ENCODE measurements around the gene CDK5RAP3.
"Not testable (repeated sequence)": the region's sequence is repeated elsewhere in the genome, so short reads cannot be mapped to it uniquely, and the experiment has no call there.

Gene CDK5RAP3
- 0.66 to 12.3 (median 5.1) reads per million in 17 experiments for total RNA-seq

GRCh38 chr17:47970725-47971499 lies at the start of gene CDK5RAP3:
TSS of gene CDK5RAP3 (plus strand) at chr17:47971113. CDS start at chr17:47971147, 34 bp downstream.
- peak; percentile 100 for DNase-seq

DNA sequence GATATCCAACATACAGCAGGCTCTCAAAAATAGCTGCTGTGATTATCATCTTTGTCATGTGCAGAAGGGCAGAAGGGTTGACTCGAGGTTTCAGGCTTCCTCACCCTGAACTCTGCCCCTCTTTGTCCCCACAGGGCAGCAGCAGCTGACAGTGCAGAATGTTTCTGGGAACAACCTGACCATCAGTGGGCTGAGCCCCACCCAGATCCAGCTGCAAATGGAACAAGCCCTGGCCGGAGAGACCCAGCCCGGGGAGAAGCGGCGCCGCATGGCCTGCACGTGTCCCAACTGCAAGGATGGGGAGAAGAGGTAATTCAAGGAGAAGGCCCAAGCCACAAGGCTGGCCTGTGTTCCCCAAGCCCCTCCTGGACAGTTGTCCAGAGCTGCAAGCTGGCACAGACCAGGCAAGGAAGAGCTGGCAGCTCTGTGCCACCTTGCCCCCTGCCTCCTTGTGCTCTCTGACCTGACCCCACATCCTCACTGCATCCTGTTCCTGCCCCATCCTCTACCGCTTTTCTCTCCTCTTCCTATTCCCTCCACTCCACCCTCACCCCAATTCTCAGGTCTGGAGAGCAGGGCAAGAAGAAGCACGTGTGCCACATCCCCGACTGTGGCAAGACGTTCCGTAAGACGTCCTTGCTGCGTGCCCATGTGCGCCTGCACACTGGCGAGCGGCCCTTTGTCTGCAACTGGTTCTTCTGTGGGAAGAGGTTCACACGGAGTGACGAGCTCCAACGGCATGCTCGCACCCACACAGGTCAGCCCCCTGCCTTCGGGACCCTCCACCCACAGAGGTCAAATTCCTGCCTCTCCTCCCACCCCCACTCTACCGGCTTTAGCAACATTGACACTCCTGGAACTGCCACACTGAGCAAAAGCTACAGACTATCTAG lies 45.9 kb upstream of the CDK5RAP3 start:
- peak in 1 of 4 experiments; percentile 5 for DNase-seq

DNA sequence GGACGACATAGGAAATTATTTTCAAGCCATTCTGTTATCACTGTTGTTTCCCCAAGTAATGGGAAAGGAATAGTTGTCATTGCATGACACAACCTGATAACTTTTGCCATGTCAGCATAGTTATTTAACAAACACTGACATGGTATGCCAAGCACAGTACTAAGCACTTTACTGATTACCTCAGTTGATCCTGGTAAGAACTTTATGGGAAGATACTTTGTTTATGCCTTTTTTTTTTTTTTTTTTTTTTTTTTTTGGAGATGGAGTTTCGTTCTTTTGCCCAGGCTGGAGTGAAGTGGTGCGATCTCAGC lies 45.3 kb upstream of the CDK5RAP3 start:
- no peak for DNase-seq

GRCh38 chr17:47927821-47928400 lies 43.0 kb upstream of the CDK5RAP3 start:
- no peak for DNase-seq

DNA sequence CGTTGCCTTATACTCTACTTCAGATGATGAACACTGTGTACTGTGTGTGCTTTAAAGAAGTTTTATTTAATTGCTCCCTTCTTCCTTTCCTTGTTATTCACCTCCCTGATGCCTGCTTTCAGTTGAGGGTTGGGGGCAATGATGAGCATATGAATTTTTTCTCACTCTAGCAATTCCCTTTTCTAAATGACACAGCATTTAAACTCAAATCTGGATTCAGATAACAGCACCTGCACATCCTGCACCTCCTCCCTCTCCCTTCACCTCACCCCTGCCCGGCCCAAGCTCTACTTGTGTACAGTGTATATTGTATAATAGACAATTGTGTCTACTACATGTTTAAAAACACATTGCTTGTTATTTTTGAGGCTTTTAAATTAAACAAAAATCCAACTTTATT lies 42.5 kb upstream of the CDK5RAP3 start:
- DNase-seq: no peak

- DNase-seq: no peak
Observed at GRCh38 chr17:47929218-47930000, 41.5 kb upstream of the CDK5RAP3 start.

DNA sequence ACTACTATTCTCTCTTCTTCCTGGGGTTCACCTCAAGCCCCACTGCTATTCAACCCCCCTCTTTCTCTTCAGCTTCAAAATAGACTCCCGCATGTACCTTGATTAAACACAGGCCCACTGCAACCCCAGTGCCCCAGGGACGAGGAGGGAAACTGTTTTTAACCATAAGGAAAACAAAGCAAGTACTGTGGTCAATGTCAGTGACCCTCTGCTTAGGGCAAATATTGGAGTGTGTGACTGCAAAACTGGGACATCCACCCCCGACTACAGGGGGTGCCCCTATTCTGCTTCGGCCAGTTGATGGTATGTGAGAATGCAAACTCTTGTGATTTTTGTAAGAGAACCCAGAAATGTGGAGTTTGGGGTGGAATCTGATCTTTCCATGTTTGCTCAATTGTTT lies 39.1 kb upstream of the CDK5RAP3 start:
- no peak for DNase-seq

GRCh38 chr17:47934856-47935255 lies 36.1 kb upstream of the CDK5RAP3 start:
- no peak for DNase-seq

GRCh38 chr17:47935468-47935867 lies 35.4 kb upstream of the CDK5RAP3 start:
- not testable (repeated sequence) for DNase-seq

GRCh38 chr17:47935961-47936360 lies 35.0 kb upstream of the CDK5RAP3 start:
- no peak for DNase-seq

GRCh38 chr17:47937941-47938340 lies 33.0 kb upstream of the CDK5RAP3 start:
- DNase-seq: peak in 2 of 4 experiments; percentile 18 to 25

- DNase-seq: peak; percentile 97 to 99 (median 98)
Observed at GRCh38 chr17:47941246-47942095, 29.4 kb upstream of the CDK5RAP3 start, which contains the start of gene PNPO. TSS of gene PNPO (plus strand) at chr17:47941571. CDS start at chr17:47941676, 105 bp downstream.

DNA sequence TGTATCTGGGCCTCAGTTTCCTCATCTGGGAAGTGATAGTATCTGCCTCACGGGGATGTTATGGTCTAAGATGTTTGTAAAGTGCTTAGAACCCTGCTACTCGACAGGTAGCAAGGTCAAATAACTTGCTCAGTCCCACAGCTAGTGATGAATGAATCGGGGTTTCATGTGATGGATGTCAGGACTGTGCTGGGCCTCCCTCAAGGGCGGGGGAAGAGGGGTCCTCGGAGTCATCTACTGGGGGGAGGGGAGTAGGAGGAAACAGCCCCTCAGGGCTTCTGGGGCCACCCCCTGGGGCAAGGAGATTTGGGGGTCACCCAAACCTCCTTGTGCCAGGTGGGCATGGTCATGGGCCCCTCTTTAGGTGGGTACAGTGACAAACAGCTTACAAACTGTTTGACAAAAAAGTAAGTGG lies 28.8 kb upstream of the CDK5RAP3 start:
- no peak for DNase-seq

DNA sequence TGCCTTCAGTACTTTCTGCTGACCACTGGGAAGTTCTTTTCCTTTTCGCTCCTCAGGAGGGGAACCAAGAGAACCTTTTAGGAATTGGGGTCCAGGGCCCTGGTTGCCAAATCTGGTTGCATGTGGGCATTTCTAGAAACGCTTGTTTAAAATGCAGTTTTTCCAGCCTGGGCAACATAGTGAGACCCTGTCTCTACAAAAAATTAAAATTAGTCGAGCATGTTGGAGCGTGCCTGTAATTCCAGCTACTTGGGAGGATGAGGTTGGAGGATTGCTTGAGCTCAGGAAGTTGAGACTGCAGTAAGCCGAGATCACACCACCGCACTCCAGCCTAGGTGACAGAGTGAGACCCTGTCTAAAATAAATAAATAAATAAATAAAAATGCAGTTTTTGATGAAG lies 28.3 kb upstream of the CDK5RAP3 start:
- no peak for DNase-seq

- peak; percentile 64 to 84 (median 82) for DNase-seq
Observed at GRCh38 chr17:47945080-47945479, 25.8 kb upstream of the CDK5RAP3 start.

DNA sequence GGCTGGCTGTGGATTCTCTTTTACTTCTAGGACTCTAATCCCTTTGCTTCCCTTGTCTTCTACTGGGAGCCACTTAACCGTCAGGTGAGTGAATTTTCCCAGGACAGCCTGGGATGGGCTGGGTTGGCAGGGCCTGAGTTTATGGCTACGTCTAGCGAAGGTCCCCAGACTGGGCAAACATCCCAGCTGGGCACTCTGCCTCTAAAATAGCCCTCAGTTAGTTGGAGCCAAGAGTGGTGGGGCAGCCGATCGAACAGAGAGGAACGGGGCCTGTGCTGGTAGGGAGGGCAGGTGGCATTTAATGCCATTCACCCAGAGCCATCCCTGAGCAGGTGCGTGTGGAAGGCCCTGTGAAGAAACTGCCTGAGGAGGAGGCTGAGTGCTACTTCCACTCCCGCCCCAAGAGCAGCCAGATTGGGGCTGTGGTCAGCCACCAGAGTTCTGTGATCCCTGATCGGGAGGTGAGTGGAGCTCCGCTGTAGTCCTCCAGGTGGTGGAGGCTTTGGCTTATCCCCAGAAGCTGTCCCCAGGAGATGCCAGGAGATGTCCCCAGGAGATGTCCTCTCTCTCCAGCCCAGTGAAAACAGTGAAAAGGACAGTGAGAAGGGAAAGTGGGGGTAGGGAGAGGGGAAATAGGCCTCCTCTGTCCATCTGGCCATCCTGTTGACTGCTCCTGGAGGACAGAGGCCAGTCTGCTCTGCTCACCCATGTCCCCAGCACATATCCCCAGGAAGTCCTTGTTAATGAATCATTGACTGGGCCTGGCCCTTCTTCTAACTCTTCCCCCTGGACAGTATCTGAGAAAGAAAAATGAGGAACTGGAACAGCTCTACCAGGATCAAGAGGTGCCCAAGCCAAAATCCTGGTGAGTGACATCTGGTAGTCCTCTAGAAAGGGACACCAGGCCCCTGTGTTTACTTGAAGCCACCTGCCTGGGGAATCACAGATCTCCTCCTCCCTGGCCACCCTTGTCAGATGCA lies 25.1 kb upstream of the CDK5RAP3 start:
- peak; percentile 56 to 74 (median 66) for DNase-seq

DNA sequence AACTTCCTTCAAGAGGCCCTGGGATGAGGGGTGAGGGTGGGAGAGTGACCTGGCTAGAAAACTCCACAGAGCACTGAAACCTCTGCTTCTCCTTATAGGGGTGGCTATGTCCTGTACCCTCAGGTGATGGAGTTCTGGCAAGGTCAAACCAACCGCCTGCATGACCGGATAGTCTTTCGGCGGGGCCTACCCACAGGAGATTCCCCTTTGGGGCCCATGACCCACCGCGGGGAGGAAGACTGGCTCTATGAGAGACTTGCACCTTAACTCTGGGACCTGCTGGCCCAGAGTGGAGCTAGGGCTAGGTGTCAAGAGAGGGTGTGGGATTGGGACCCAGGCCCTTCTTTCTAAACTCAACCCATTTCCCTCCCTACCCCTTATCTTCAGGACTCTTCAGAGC lies 24.4 kb upstream of the CDK5RAP3 start:
- no peak for DNase-seq

DNA sequence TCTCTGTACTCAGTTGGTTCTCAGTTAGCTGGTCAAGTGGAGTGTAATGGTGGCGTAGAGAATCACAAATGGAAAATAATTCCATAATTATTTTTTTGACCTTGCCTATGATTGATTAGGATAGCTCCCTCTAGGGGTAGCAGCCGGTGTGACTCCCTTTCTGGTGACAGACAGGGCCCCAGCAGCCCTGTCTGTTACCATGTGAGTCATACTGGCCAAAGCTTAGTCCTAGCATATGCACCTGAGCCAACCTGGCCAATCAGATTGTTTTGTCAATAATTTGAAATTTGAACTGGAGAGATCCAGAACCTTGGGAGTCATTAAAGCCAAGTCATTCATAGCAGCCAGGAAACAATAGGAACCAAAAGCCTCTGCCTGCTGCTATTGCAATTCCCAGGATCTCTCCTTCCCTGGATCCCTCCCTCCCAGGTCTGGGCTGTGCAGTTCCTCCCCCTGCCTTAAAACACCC lies 23.9 kb upstream of the CDK5RAP3 start:
- DNase-seq: peak; percentile 71 to 84 (median 74)

DNA sequence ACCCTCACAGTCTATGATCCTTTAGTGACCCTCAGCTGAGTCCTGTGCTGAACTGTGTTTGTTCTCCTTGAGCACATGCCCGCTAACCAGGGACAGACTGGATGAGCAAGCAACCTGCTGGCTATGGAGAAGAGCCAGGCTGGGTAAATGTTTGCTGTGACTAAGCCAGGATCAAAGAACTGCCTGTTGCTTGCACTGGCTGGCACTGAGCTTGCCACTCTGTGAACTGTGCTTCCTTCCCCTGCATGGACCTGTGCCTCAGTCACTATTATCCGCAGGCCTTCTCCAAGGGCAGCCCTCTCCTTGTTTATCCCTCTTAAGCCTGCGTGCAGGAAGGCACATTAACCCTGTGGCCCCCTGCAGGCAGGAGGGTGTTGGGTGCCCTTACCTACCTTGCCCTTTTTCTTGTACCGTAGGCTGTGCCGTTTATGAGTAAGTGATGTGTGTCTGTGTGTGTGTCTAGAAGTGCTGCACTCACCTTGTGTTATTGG lies 22.2 kb upstream of the CDK5RAP3 start:
- no peak for DNase-seq

Measured in suppressor macrophage (primary cell).